ENCODE data around the gene FAM50A.

FAM50A gene

GRCh38 chrX:154466907-154467306 is 23.0 kb downstream of the FAM50A start:
- no peak for DNase-seq

GRCh38 chrX:154467556-154467955 is 23.6 kb downstream of the FAM50A start:
- DNase-seq = no peak

- DNase-seq = no peak
Observed at GRCh38 chrX:154468217-154468616, 24.3 kb downstream of the FAM50A start.

GRCh38 chrX:154469114-154469513 is 25.2 kb downstream of the FAM50A start:
- DNase-seq = no peak

GRCh38 chrX:154469880-154470279 is 25.9 kb downstream of the FAM50A start:
- DNase-seq = no peak

GRCh38 chrX:154470434-154470833 is 26.5 kb downstream of the FAM50A start:
- no peak for DNase-seq

GRCh38 chrX:154470914-154471568 is 27.1 kb downstream of the FAM50A start:
- no peak for DNase-seq

GRCh38 chrX:154471839-154472684 is 28.1 kb downstream of the FAM50A start:
- no peak for DNase-seq

- no peak for DNase-seq
Observed at GRCh38 chrX:154472685-154473632, 29.0 kb downstream of the FAM50A start.

GRCh38 chrX:154473683-154474082 is 29.7 kb downstream of the FAM50A start:
- no peak for DNase-seq

- DNase-seq = no peak
Observed at GRCh38 chrX:154476821-154477220, 32.9 kb downstream of the FAM50A start.

- DNase-seq = no peak
Observed at GRCh38 chrX:154477891-154478477, 34.0 kb downstream of the FAM50A start.

- DNase-seq = peak; percentile 92 to 94
Observed at GRCh38 chrX:154478728-154479622, 35.0 kb downstream of the FAM50A start, which contains the start of gene LAGE3. Gene LAGE3 (minus strand): TSS chrX:154479281. CDS start chrX:154478915, 366 bp downstream.

- DNase-seq = no peak
Observed at GRCh38 chrX:154481195-154481594, 37.3 kb downstream of the FAM50A start.

- no peak for DNase-seq
Observed at GRCh38 chrX:154481911-154482601, 38.1 kb downstream of the FAM50A start.

GRCh38 chrX:154482786-154483185 is 38.8 kb downstream of the FAM50A start:
- DNase-seq = no peak

GRCh38 chrX:154483325-154483724 is 39.4 kb downstream of the FAM50A start:
- DNase-seq = no peak

- DNase-seq = peak in 1 of 2 donors; percentile 41
Observed at GRCh38 chrX:154484255-154485149, 40.6 kb downstream of the FAM50A start.

- no peak for DNase-seq
Observed at GRCh38 chrX:154485150-154486051, 41.5 kb downstream of the FAM50A start.
